Kidney epithelial cell (primary cell): ENCODE results near the gene TGM6. TPM values are rescaled to one million over a fixed set of nuclear protein-coding genes. Genes with fewer than 3 reads are reported as not detected.

ENCODE experiments used
- DNase-seq: peaks from one replicate; pipeline ENCODE4 v3.0.0-alpha.2; 2010; ENCODE audit warnings: low read depth
- H3K27me3 ChIP-seq: 2 replicates; pipeline ENCODE4 v1.6.0; 2011; ENCODE audit warnings: low read length; ENCODE audit not compliant: control insufficient read depth, insufficient read depth
- H3K36me3 ChIP-seq: 2 replicates; pipeline ENCODE4 v1.5.1; 2011; ENCODE audit warnings: low read length; ENCODE audit not compliant: control insufficient read depth, insufficient read depth
- H3K4me3 ChIP-seq: 2 replicates; pipeline ENCODE4 v1.5.1; 2011; ENCODE audit warnings: low read depth, mild to moderate bottlenecking, control low read depth, low read length
- total RNA-seq: library from RNA; depleted of rRNA; stranded (reverse); fragments of >200 nt; gene quantifications from 2 replicates; pipeline ENCODE4 v1.2.3, GENCODE V29; 2015
- TF ChIP-seq, protein P1 (sequence below): IDR thresholded peaks from 2 replicates; pipeline ENCODE4 v1.5.1; 2011; ENCODE audit warnings: mild to moderate bottlenecking, moderate library complexity, low read length, control low read depth, inconsistent platforms; ENCODE audit not compliant: insufficient read depth, poor library complexity, severe bottlenecking

The TGM6 gene
- total RNA-seq, 1 donor from 2014 or later: not detected

DNA sequence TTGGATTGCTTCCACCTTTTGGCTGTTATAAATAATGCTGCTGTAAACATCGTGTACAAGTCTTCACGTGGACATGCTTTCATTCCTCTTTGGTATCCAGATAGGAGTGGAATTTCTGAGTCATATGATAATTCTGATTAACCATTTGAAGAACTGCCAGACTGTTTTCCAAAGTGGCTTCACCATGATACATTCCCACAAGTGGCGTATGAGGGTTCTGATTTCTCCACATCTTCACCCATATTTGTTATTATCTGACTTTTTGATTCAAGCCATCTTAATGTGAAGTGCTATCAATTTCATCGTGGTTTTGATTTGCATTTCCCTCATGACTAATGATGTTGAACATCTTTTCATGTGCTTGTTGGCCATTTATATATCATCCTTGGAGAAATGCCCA lies 92.8 kb downstream of the TGM6 start:
- DNase-seq: no peak
- no peaks in the 10 kb centered on the region for H3K27me3 ChIP-seq
- TF ChIP-seq, protein P1, sequence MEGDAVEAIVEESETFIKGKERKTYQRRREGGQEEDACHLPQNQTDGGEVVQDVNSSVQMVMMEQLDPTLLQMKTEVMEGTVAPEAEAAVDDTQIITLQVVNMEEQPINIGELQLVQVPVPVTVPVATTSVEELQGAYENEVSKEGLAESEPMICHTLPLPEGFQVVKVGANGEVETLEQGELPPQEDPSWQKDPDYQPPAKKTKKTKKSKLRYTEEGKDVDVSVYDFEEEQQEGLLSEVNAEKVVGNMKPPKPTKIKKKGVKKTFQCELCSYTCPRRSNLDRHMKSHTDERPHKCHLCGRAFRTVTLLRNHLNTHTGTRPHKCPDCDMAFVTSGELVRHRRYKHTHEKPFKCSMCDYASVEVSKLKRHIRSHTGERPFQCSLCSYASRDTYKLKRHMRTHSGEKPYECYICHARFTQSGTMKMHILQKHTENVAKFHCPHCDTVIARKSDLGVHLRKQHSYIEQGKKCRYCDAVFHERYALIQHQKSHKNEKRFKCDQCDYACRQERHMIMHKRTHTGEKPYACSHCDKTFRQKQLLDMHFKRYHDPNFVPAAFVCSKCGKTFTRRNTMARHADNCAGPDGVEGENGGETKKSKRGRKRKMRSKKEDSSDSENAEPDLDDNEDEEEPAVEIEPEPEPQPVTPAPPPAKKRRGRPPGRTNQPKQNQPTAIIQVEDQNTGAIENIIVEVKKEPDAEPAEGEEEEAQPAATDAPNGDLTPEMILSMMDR: no peak
- H3K4me3 ChIP-seq: no peak overlapping the region
- no peaks in the 10 kb centered on the region for H3K36me3 ChIP-seq

DNA sequence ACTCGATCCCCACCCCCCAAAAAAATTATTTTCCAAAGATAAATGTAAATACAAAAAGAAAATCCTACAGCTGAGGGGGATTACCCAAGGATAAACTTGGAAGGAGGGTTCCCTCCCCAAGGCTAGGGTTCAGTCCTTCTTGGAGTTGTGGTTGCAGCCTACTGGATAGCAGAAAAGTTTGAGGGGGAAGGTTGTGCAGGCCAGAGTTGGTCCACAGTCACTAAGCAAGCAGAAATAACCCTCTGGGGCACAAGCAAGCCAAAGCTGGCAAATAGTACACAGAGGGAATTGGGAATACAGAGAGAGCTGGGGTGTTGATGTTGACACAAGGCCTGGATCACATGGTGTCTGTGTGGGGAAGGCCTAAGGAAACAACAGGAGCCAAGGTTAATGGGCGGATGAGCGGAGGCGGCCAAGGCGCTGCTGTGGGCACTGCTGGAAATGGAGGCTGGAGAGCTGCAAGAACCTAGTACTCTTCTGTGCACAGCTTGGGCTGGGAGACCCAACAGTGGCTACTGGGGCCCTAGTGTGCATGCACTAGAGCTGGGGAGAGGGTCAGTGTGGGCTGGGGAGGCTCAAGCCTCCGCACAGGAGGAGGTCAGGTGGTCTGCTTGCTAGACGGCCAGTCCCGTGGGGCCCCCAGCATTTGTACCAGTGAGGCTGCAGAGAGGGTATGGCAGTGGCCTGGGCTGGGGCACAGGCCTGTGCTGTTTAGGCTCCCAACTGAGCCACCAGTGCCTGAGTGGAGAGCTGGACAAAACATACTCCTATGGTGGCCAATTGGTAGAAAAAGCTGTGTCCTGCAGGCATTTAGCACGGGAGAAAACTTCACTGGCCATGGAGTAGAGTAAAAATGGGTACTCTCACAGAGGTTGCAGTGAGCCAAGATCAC lies 95.4 kb downstream of the TGM6 start:
- TF ChIP-seq, protein P1: no peak
- no peaks in the 10 kb centered on the region for H3K36me3 ChIP-seq
- no peak for DNase-seq
- no peaks in the 10 kb centered on the region for H3K27me3 ChIP-seq
- no peak overlapping the region for H3K4me3 ChIP-seq

DNA sequence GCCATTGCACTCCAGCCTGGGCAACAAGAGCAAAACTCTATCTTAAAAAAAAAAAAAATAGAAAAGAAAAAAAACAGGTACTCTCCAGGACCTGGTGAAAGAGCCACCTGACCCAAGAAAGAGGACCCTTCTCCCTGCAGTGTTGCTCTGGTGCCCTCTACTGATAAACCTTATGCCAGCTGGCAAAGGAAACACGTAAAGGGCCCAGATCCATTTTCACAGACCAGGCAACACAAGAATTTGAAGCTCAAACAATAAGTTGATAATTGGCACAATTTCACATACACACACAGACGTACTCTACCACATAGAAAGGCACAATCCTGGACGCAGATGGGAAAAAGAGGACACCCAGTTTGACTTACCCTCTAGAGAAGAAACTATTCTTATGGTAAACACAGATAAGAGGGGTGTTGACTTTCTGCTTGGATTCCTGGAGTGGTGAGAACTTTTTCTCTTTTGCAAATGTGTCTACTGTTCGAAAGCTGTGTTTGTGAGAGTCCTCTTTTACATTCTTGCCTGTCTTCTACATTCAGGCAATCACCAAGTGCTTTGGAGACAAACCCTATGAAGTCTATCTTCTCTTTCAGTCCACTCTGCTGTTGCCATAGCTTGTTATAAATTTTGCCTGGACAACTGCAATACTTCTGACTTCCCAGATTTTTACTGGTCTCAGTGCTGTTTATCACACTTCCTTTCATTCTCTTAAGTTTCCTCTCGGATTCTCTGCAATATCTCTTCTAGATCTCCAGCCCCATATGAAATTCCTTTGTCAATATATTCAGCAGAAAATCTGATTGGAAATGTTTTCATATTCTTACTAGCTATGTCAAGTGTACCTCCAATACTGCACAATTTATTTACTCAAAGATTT lies 96.3 kb downstream of the TGM6 start:
- H3K4me3 ChIP-seq: no peak overlapping the region
- TF ChIP-seq, protein P1: no peak
- no peak for DNase-seq

DNA sequence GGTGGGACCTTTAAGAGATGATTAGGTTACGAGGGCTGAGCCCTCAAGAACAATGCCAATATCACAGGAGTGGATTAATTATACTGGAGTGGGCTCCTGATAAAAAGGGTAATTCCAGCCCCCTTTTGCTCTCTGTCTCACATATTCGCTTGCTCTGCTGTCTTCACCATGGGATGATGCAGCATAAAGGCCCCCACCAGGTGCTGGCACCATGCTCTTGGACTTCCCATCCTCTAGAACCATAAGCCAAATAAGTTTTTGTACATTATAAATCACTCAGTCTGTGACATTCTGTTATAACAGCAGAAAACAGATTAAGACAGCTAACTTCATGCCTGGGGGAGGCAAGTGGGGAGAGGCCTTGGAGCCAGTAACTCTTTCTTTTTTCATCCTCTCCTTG lies 99.7 kb downstream of the TGM6 start:
- Histone ChIP-seq H3K36me3 (peaks cover 2% of the 10 kb centered on the region), H3K4me3 (no peak overlapping the region), H3K27me3 (no peaks in the 10 kb centered on the region)
- TF ChIP-seq, protein P1: no peak
- no peak for DNase-seq

More for the DNA sequence above, 96.3 kb downstream of the TGM6 start:
- H3K36me3 ChIP-seq: no peaks in the 10 kb centered on the region
- H3K27me3 ChIP-seq: no peaks in the 10 kb centered on the region

Other genes starting within 250 kb of the TGM6 start
- not detected in 2 replicates for gene TGM3, start 84.9 kb upstream of the TGM6 start, total RNA-seq
- 546 and 598 TPM in 2 replicates for gene SNRPB, start 89.9 kb downstream of the TGM6 start, total RNA-seq
- 6.2 and 9.9 TPM in 2 replicates for gene ZNF343, start 128.0 kb downstream of the TGM6 start, total RNA-seq
- not detected in 2 replicates for gene TMC2, start 155.7 kb downstream of the TGM6 start, total RNA-seq